Superior temporal gyrus (tissue), 1 donor: ENCODE results near the gene HNRNPA1.
"Not testable (repeated sequence)": the region's sequence is repeated elsewhere in the genome, so short reads cannot be mapped to it uniquely, and the experiment has no call there.

ENCODE experiments used
- DNase-seq: peaks from one replicate; pipeline ENCODE4 v3.0.0-alpha.2; 2016; ENCODE audit errors: extremely low spot score

Gene HNRNPA1

DNA sequence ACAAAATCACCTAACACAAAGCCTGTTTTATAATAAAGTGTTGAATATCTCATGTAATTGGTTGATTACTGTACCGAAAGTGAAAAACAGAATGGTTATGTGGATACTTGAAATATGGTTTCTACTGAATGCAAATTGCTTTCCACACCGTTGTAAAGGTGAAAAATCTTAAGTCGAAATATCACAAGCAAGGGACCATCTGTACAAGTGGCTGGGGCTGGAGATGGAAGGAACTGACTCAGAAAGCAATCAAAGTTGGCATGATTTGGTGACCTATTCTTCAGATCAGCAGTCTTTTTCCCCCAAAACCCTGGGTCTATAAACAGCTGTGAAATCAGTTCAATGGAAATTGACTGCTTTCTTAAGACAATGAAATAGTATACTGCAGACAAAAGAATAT, 4.2 kb upstream of the HNRNPA1 start:
- DNase-seq: no peak

DNA sequence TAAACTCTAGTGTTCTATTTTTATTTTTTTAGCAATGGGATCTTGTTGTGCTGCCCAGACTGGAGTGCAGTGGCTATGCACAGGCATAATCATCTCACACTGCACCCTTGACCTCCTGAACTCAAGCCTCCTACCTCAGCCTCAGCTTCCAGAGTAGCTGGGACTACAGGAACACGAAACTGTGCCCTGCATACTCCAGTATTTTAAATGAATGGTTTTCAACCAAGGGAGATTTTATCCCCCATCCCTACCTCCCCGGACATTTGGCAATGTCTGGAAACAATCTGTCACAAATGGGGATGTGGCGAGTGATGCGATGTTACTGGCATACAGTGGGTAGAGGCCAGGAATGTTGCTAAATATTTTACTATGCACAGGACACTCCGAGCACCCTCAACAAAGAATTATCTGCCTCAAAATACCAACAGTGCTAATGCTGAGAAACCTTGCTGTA, 2.7 kb upstream of the HNRNPA1 start:
- DNase-seq: no peak

DNA sequence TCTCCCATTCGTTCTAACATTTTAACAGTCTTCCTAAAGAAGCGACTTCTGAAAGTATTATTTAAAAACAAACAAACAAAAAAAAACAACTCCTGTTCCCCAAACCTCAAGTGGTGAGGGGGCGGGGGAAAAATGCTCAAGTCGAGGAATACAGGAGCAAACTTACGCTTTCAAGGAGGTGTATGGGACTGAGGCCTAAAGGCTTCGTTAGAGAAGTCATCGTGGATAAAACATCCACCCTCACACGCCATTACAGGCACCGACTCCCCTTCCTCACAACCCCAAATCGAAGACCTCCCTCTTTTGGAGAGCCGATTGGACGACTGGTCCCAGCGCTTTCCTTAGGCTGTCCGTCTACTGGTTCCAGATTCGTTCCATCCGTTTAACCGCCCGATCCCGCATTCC, 1.3 kb upstream of the HNRNPA1 start:
- DNase-seq: no peak

DNA sequence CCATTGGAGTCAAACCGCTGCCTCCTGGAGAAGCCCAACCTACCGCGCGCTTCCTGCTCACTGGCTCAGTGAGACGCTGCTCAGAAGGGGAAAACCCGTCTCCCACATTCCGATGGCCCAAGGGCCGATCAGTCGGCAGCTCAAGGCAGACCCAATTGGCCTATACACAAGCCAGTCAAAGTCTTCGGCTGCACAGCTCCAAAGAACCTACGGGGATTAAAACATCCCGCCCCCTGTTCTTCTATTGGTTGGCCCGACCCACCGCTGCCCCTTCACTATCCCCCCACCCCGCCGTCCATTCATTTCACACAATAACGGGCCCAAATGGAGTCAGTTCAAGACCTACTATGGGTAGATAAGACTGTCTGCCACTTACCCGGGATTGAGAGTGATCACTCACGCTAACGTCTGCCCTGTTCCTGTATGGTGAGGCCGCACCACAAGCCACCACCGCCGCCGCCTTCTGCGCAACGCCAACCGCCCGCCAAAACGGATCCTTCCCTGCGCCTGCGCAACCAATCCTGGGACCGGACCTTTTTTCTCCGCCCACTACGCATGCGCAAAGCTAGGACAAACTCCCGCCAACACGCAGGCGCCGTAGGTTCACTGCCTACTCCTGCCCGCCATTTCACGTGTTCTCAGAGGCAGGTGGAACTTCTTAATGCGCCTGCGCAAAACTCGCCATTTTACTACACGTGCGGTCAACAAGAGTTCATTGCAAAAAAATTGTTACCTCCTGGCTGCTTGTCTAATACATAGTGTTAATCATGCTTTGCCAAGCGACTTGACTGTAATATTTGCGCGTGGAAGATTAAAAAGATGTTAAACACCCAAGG, 676 bp upstream of the HNRNPA1 start, which contains the start of gene CBX5:
TSS of gene CBX5 (minus strand) at position 491 of the 836 bp plus-strand sequence. CDS start 22,472 bp downstream, outside the sequence.
- peak; percentile 99 for DNase-seq

DNA sequence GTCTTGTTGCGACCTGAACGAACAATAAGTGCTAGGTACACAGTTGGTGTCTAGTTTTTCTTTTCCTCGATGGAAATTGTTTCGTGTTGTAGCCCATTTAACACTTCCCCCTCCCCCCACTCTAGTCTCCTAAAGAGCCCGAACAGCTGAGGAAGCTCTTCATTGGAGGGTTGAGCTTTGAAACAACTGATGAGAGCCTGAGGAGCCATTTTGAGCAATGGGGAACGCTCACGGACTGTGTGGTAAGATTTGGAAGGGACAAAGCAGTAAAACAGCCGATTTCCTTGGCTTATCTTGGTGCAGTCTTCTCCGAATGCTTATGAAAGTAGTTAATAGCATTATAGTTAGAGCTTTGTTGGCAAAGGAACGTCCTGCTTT, 724 bp downstream of the HNRNPA1 start:
- DNase-seq: not testable (repeated sequence)

DNA sequence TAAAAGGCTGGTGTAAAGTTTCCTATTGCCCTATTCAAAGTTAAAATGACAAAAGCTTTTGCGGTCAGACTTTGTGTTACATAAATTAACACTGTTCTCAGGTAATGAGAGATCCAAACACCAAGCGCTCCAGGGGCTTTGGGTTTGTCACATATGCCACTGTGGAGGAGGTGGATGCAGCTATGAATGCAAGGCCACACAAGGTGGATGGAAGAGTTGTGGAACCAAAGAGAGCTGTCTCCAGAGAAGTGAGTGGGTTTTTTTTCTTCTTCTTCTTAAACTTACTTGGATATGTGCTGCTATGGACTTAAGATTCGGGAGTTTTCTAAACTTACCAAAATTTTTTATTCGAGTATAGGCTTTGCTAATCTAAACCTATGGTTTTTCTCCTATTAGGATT, 1.2 kb downstream of the HNRNPA1 start:
- DNase-seq: not testable (repeated sequence)

DNA sequence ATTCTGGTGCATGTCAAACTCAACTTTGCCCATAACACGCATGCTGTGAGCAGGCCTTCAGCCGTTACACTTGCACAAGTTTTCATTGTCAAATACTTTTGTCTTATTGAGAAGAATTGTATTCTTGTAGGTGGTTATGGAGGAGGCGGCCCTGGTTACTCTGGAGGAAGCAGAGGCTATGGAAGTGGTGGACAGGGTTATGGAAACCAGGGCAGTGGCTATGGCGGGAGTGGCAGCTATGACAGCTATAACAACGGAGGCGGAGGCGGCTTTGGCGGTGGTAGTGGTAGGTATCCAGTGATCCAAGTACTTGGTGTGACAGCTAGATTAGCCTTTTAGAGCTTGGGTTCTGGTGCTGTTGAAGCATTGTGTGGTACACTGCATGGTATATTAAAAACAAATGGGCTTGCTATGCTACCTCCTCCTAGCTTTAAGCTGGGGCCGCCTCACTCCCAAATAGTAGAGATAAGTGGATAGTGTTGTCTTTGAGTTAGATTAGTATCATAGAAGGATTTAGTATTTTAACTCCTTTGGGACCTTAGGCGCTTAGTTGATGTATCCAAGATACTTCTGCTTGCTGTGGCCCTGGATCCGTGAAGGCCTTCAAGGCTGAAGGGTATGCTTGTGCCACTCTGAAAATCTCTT, 2.5 kb downstream of the HNRNPA1 start:
- no peak for DNase-seq

DNA sequence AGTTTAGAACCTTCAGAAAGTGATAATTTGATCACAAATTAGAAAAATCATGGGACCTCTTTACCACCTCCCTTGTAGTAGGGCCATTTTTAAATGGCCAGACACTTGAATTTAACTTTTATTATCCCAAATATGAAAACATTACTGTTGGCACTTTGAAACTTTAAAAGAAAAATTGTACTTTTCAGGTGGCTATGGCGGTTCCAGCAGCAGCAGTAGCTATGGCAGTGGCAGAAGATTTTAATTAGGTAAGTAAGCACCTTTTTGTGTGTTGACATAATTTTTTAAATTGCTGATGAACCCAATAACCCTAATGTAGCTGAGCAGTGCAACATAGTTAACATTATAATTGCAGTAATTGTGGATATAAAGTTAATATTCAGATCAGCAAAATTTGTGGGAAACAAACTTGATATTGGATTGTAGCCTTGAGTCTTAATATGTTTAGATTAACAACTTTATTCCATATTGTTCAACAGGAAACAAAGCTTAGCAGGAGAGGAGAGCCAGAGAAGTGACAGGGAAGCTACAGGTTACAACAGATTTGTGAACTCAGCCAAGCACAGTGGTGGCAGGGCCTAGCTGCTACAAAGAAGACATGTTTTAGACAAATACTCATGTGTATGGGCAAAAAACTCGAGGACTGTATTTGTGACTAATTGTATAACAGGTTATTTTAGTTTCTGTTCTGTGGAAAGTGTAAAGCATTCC, 3.7 kb downstream of the HNRNPA1 start:
- not testable (repeated sequence) for DNase-seq

DNA sequence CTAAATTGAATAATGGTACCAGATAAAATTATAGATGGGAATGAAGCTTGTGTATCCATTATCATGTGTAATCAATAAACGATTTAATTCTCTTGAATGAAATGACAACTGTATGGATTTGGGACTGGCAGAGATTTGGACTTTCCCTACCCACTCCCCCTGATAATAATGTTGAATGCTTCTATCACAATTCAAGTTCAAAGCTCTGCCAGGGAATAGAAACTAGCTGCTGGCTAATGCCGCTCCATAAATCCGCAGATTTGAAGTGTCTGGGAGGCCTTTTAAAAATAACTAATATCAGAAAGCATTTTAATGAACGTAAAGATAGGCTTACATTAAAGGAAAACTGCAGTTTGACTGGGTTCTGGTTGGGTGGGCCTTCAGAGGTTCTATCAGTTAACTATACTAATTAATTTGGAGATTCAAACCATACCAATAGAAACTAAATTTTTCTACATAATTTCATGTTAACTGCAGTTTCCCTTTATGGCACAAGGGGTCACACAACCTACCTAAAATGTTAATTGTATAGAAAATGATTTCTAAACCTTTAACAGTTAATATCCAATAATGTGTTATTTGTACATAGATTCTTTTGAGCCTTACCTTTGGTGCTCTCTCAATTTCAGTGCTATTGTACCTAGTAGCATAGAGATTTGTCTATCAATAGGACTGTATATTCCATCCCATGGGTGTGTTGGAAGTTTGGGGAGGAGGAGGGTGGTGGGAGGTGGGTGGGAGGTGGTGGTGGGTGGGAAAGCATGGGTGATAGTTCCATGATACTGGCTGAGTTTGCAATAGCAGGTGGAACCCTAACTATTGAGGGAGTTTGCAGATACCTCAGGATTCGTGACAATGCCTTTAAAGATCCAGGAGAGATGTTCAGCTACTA, 4.9 kb downstream of the HNRNPA1 start:
- DNase-seq: no peak

DNA sequence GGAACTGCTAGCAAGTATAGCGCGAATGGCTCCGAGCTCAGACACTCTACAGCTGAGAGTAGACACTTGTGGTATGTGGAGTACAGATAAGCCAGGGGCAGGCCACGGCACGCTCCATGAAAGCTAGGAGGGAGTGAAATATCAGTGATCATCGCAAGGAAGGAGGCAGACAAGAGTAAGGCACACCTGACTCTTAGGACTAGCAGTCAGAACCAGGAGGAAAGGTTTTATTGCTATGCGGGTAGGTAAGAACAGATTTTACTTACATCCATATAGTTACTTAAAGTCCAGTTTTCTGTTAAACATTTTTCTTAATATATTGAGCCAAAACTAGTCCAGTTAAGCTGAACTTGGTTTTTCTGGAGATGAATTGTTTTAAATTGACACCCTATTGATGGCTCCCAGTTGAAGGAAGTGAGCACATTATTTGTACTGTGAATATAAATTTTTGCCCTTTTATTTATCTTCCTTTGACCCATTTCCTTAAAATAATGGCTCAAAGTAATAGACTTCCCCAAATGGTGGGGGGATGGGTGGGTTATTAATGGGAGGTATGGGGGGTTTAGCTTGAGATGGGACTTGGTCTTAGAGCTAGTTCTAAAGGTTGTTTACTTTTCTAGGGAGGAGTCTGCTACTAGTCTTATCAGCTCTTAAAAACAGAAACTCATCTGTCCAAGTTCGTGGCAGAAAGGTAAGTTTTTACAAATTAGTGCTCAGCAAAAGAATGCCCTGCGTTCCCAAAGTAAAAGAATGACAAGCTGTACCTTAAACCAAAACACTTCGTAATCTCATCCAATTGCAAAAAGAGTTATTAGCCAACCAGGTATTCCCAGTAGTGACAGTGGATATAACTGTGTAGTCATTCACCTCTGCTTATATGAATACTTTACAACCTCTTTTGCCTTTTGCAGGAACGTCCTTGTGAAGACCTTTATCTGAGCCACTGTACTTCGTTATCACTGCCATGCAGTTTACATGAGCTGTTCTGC, 5.8 kb downstream of the HNRNPA1 start:
- no peak for DNase-seq

DNA sequence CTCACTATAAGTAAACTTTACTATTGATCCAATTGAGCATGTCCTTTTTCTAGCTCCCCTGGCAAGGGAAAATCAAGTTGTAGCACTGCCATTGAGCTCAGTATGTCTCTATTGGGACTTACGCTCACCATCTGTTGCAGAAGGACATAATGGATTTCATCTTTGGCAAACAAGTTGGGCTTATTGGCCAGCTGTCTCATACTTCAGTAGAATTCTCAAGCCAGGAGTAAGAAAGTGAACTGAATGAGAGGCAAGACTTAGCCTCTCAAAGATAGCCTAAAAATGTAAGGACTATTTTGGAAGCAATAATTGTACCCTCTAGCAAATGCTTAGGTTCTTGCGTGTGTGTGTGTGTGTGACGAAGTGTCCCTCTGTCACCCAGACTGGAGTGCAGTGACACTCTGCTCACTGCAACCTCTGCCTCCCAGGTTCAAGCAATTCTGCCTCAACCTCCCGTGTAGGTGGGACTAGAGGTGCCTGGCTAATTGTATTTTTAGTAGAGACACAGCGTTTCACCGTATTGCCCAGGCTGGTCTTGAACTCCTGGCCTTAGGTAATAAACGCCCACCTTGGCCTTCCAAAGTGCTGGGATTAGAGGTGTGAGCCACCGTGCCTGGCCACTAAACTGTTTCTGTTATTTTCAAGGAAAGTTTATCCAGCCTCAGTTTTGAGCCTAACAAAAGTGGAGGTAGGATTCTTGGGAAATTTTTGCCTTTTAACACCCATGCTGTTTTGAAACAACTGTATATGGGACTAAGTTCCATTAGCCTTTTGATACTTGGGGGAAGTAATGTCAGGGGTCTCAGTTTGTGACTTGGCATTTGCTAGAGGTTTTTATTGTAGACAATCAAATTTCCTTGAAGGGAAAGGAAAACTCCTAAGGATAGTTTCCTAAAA, 7.0 kb downstream of the HNRNPA1 start:
- no peak for DNase-seq

DNA sequence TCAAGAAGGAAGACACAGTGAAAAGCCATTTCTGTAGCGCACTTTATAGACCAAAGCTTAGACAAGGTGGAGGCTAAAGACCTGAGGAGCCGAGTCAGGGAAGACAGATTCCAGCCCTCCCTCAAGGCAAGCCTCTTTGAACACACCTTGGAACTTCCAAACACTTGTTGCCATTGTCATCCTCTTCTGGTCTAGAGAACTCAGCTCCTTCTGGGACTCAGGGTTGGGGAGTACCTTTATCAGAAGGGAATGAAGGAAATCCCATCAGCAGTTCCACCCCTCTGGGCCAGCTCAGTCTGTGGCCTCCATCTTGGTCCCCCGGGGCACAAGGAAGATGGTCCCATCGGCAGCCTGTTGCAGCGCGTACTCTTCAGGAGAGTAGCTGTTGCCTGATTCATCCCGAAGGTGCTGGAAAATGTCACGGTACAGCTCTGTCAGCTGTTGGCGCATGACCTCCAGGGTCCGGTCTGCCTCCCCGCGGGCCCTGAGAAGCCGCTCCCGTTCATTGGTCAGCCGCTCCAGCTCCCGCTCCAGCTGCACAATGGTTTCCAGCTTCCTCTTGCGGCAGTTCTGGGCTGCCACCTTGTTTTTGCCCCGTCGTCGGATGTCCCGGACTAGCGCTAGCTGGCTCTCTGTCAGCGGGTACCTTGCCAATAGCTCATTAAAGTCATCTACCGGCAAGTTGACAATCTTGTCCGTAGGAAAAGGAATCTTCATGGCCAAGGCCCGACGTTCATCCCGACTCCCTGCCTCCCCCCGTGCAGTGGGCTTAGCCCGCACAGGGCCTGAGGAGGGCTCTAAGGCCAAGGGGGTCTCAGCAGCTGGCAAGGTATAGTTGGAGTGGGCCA, 11.8 kb downstream of the HNRNPA1 start:
- no peak for DNase-seq

DNA sequence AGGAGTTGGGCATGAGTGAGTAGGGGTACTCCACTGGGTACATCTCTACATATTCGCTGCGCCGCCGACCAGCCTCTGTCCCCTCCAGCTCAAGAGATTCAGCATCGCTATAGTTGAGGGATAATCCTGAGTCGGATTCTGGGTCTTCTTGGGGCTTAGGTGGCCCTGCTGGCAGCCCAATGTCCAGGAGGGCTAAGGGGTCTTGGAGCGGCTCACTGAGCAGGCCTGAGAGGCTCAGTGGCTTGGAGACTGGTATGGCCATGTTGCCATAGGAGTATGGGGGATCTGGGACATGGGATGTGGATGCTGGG, 12.4 kb downstream of the HNRNPA1 start:
- no peak for DNase-seq

DNA sequence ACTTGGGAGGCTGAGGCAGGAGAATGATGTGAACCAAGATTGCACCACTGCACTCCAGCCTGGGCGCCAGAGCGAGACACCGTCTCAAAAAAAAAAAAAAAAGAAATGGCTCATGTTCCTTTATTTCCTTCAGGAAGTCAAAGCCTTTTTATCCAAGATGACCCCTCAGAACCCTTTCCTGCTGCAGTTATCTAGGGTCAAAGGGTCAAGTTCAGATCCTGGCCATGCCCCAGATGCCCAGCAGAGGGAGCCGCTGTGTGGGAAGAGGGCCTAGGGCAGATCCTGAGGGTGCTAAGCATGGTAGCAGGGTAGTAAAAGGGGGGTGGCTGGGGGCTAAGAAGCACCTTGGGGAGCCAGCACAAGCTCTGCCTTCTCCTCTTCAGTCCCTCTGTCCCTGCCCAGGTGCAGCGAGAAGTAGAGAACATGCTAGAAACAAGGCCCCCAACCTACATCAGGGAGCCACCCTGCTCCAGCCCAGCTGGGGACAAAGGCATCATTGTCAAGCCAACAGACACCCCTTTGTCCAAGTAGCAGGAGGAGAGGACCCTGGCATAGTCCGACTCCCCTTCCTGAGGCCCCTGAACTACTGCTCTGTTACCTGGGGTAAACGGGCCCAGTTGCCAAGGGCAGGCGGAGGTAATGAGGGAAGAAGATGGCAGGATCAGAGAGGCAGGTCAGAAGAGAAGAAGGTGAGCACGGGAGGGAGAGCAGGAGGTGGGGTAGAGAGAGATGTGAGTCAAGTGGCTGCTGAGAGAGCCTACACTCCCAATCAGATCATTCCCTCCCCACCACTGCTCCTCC, 13.8 kb downstream of the HNRNPA1 start:
- peak; percentile 71 for DNase-seq

DNA sequence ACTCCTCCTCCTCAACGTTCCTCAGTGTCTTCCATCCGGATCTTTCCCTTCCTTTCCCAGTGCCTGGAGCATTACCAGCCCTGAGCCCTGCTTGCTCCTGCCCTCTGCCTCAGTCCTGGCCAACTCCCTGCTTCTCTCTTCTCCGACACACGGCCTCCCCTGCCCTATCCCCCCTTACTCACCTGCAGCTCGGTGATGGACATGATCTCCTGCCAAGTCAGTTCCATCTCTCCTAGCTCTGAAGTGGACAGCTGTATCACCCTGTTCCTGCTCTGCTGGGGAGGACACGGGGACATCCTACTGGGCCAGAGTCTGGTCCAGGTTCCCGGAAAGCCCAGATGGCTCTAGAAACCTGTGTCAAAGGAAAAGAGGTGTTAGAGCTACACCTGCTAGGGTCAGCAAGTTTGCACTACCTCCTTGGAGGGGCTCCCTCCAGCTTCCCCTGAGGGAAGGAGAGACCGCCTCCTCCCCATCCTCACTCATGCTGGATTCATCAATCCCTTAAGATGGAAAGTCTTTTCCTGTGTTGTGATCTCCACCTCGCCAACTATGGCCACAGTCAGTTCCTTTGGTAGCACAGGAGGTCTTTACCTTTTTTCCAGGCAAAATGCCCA, 14.5 kb downstream of the HNRNPA1 start:
- DNase-seq: no peak

DNA sequence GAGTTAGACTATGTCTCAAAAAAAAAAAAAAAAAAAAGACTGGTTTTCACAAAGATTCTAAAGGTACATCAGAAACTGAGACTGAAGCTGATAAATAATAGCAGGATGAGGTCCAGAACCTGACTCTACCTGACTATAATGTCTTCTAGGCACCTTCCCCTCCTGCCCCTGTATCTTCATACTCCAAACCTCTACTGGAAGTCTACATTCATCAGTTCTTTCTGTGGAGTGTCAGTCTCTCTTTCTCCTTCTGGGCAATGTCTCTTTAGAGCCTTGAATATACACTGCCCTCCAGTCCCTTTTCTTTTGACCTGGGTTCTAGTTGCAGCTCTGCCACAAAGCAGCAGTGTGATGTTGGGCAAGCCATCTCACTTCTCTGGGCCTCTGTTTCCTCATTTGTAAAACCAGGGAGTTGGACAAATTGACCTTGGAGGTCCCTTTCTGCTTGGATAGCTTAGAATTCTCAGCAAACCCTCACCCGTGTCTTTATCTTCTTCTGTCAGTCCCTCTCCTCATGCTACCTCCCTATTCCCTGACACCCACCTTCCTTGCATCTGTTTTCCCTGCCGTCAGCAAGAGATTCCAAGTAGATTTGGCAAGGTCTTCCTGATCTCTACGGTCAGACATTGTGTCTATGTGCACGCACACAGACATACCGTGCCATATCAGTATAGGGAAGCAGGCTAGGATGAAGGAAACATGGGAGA, 16.0 kb downstream of the HNRNPA1 start:
- DNase-seq: no peak

DNA sequence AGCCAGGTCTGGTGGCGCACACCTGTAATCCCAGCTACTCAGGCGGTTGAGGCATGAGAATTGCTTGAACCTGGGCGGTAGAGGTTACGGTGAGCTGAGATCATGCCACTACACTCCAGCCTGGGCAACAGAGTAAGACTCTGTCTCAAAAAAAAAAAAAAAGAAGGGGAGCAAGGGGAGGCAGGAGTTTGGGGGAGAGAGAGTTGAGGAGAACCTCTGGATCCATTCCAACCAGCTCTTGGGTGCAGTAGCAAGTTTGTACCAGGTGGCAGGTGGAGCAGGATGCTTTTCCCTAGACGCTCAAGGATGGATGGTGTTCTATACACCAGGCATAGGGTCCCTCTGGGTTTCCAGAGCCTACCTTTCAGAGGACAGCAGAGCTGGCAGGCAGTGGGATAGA, 18.4 kb downstream of the HNRNPA1 start:
- DNase-seq: no peak
